HG02610 (cell line): ENCODE results near the gene MRGPRE.
"Not testable (repeated sequence)": the region's sequence is repeated elsewhere in the genome, so short reads cannot be mapped to it uniquely, and the experiment has no call there.

Experiments
- ATAC-seq: cut with Tn5 transposase; IDR thresholded peaks from one replicate; pipeline ENCODE4 v1.9.1; 2021; ENCODE audit warnings: mild to moderate bottlenecking, moderate library complexity; ENCODE audit not compliant: unreplicated experiment

MRGPRE gene

GRCh38 chr11:3231851-3232744, at the start of gene MRGPRE:
Gene MRGPRE, minus strand, starts transcription at chr11:3232417. Its CDS starts 3,618 bp downstream, at chr11:3228799.
- no peak for ATAC-seq

GRCh38 chr11:3281146-3281545, 48.9 kb upstream of the MRGPRE start:
- ATAC-seq, result not testable (repeated sequence)

- not testable (repeated sequence) for ATAC-seq
Observed at GRCh38 chr11:3280662-3281061, 48.4 kb upstream of the MRGPRE start.

- ATAC-seq, result not testable (repeated sequence)
Observed at GRCh38 chr11:3278922-3279321, 46.7 kb upstream of the MRGPRE start.

GRCh38 chr11:3273629-3274028, 41.4 kb upstream of the MRGPRE start:
- not testable (repeated sequence) for ATAC-seq

- ATAC-seq, result not testable (repeated sequence)
Observed at GRCh38 chr11:3262548-3262947, 30.3 kb upstream of the MRGPRE start.

GRCh38 chr11:3261831-3262230, 29.6 kb upstream of the MRGPRE start:
- ATAC-seq, result not testable (repeated sequence)

GRCh38 chr11:3257509-3257908, 25.3 kb upstream of the MRGPRE start:
- ATAC-seq, result not testable (repeated sequence)

- not testable (repeated sequence) for ATAC-seq
Observed at GRCh38 chr11:3255241-3255640, 23.0 kb upstream of the MRGPRE start.

GRCh38 chr11:3254773-3255172, 22.6 kb upstream of the MRGPRE start:
- ATAC-seq, result not testable (repeated sequence)

GRCh38 chr11:3245071-3245470, 12.9 kb upstream of the MRGPRE start:
- no peak for ATAC-seq

GRCh38 chr11:3243880-3244279, 11.7 kb upstream of the MRGPRE start:
- ATAC-seq, result no peak

GRCh38 chr11:3237119-3237518, 4.9 kb upstream of the MRGPRE start:
- no peak for ATAC-seq

GRCh38 chr11:3234846-3235245, 2.6 kb upstream of the MRGPRE start:
- ATAC-seq, result no peak

- no peak for ATAC-seq
Observed at GRCh38 chr11:3232956-3233355, 739 bp upstream of the MRGPRE start.

- ATAC-seq, result no peak
Observed at GRCh38 chr11:3231550-3231850, 717 bp downstream of the MRGPRE start.

GRCh38 chr11:3230636-3231549, 1.3 kb downstream of the MRGPRE start:
- no peak for ATAC-seq

GRCh38 chr11:3229673-3230630, 2.3 kb downstream of the MRGPRE start:
- no peak for ATAC-seq

- no peak for ATAC-seq
Observed at GRCh38 chr11:3228445-3228829, 3.8 kb downstream of the MRGPRE start.

GRCh38 chr11:3227568-3228444, 4.4 kb downstream of the MRGPRE start:
- ATAC-seq, result no peak
